Esophagus squamous epithelium (tissue), 5 donors: ENCODE results near the gene COL4A2. TPM values are rescaled to one million over a fixed set of nuclear protein-coding genes. Genes with fewer than 3 reads are reported as not detected.

Experiments used
- DNase-seq: peaks from one replicate; lab custom pipeline; 2025; lab: John Stamatoyannopoulos, UW
- H3K27ac ChIP-seq, 4 donors: fragments of 200-600 bp; sonication (generic); one replicate each; pipeline ENCODE4 v1.5.1; 2016 to 2019; ENCODE audit warnings: mild to moderate bottlenecking in 1 of 4
- H3K27me3 ChIP-seq, 4 donors: fragments of 200-600 bp; sonication (generic); 1 replicate in 3 of 4; 2 replicates in 1 of 4; pipeline versions ENCODE4 v1.5.1 to v1.6.0; 2017 to 2021; ENCODE audit warnings: antibody characterized with exemption in 1 of 4
- H3K36me3 ChIP-seq, 3 donors: fragments of 200-600 bp; sonication (generic); one replicate each; pipeline ENCODE4 v1.5.1; 2016 to 2019
- H3K4me1 ChIP-seq, 3 donors: fragments of 200-600 bp; sonication (generic); one replicate each; pipeline ENCODE4 v1.5.1; 2017 to 2019
- H3K4me3 ChIP-seq, 4 donors: fragments of 200-600 bp; sonication (generic); 1 replicate in 3 of 4; 2 replicates in 1 of 4; pipeline ENCODE4 v1.5.1; 2016 to 2019; ENCODE audit warnings: mild to moderate bottlenecking in 2 of 4, moderate library complexity in 1 of 4
- H3K9me3 ChIP-seq, 3 donors: fragments of 200-600 bp; sonication (generic); one replicate each; pipeline ENCODE4 v1.5.1; 2016 to 2019
- POLR2A ChIP-seq, 4 donors: fragments of 450-650 bp; IDR thresholded peaks; one replicate each; pipeline ENCODE4 v1.6.1; 2017; ENCODE audit warnings: antibody characterized with exemption in 4 of 4, mild to moderate bottlenecking in 4 of 4, moderate library complexity in 3 of 4
- WGBS, 2 donors: methylation state at CpG; one replicate each; pipeline ENCODE4 v1.1.5; 2018; 5-methylcytosine and 5-hydroxymethylcytosine counted together
- intact Hi-C: fragments of 100-400 bp; cut with DNase I; formaldehyde crosslinking; loops from one replicate; pipeline ENCODE4 v1.15.0; 2022
- total RNA-seq, 4 donors: library from RNA; depleted of rRNA; stranded (reverse); fragments of >200 nt; gene quantifications; one replicate each; pipeline ENCODE4 v1.1.0, GENCODE V29; 2016
- TF ChIP-seq, protein P1 (sequence below), 6 experiments: fragments of 450-650 bp in 4 of 6; fragments of 200-600 bp in 2 of 6; sonication (generic) in 2 of 6; IDR thresholded peaks; one replicate each; pipeline ENCODE4 v1.5.1; 2016 to 2019; ENCODE audit warnings: antibody characterized with exemption in 6 of 6, mild to moderate bottlenecking in 4 of 6, moderate library complexity in 4 of 6
- donor health status: DM: yes; HTN: yes; CAD: no.

The COL4A2 gene
- total RNA-seq, 4 donors from 2014 or later, result 11.9 to 102 (median 43.5) TPM

DNA sequence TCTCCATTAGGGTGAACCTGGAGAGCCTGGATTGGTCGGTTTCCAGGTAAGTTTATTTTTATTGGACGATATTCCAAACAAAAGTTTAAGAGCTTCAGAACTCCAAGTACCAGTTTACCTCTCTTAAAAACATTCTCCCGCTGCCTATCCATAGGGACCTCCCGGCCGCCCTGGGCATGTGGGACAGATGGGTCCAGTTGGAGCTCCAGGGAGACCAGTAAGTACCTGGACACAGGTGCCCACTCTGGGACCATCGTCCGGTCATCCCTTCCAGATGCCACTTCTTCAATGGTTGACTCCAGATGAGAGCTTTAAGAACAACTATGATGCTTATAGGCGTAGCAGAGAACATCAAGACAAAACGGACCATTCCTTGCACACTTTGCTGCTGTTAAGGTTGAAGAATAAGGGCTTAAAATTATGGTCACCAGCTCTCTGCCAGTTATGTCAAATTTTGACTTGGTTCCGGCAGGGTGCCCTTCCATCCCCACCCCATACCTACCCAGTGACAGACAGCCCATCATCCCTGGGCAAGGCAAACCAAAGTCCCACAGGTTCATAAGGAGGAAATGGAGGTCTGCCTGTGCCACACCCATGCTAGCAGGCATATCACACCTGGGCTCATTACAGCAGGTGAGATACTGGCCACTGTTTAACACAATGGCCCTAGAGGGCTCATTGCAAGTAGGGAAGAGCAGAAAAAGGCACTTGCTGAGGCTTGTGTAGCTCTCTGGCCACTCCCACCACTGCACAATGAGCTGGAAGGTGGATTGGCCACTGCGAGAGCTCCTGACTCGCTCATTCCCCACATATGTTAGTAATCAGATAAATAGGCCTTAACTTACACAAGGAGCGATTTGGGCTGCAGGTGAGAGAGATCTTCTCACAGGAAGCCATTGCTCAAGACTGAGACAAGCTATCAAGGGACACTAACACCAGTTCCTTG, 123.6 kb downstream of the COL4A2 start:
- no peak for TF ChIP-seq POLR2A (IDR thresholded peaks at IDR 0.05)
- TF ChIP-seq, protein P1, sequence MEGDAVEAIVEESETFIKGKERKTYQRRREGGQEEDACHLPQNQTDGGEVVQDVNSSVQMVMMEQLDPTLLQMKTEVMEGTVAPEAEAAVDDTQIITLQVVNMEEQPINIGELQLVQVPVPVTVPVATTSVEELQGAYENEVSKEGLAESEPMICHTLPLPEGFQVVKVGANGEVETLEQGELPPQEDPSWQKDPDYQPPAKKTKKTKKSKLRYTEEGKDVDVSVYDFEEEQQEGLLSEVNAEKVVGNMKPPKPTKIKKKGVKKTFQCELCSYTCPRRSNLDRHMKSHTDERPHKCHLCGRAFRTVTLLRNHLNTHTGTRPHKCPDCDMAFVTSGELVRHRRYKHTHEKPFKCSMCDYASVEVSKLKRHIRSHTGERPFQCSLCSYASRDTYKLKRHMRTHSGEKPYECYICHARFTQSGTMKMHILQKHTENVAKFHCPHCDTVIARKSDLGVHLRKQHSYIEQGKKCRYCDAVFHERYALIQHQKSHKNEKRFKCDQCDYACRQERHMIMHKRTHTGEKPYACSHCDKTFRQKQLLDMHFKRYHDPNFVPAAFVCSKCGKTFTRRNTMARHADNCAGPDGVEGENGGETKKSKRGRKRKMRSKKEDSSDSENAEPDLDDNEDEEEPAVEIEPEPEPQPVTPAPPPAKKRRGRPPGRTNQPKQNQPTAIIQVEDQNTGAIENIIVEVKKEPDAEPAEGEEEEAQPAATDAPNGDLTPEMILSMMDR (IDR thresholded peaks at IDR 0.05), result no peak
- Histone ChIP-seq H3K27ac (peak overlapping the region in 2 of 4 donors; percentile 31 to 52), H3K9me3 (no peaks in the 10 kb centered on the region), H3K36me3 (peaks cover 0 to 26% (median 3%) of the 10 kb centered on the region in 3 donors), H3K4me1 (peaks cover 0 to 27% (median 0%) of the 10 kb centered on the region in 3 donors), H3K4me3 (no peak overlapping the region), H3K27me3 (no peaks in the 10 kb centered on the region)
- intact Hi-C loops, result no loop called here
- DNase-seq, result no peak
- 81 to 82% methylated on average over 10 to 13 of the region's 13 CpGs for WGBS, 2 donors

DNA sequence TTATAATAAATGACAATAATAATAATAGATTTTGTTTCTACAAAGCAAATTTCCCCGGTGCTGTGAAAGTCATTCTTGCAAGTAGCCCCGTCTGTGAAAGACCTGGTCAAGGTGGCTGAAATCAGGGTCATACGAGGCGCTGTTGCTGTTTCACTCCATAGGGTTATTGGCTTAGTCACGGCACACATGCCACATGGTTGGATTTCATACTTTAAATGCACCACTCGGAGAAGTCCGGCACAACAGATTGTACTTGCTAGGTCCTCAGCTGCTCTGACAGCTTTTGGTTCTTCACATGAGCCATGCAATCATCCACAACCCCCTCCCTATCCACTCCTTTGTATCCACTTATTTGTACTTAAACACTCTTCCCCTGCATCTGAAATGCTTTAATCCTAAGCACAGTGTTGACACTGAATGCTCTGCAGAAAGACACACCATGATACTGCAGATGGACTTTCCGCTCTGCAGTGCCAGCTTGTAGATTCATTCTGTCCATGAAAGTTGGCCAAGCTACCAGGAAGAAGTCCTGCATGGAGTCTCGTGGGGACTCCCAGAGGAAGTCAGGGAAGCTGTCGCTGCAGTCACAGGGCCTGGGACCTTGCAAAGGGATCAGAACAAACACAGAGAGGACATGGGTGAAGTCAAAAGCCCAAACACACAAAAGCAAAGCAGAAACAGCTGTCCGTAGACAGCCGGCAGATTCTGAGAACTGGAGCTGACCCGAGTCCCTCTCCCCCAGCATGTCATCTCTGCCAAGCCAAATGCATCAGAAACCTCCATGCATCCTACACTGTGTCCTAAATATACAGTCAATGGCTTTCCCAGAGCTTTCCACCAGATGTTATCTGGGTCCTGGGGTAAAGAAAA, 124.6 kb downstream of the COL4A2 start:
- Histone ChIP-seq H3K36me3 (peaks cover 0 to 32% (median 3%) of the 10 kb centered on the region in 3 donors), H3K9me3 (no peaks in the 10 kb centered on the region), H3K27ac (peak overlapping the region in 3 of 4 donors; percentile 31 to 65 (median 65)), H3K4me3 (no peak overlapping the region), H3K4me1 (peaks cover 0 to 27% (median 0%) of the 10 kb centered on the region in 3 donors), H3K27me3 (no peaks in the 10 kb centered on the region)
- 81 to 84% methylated on average over 11 to 12 of the region's 13 CpGs for WGBS, 2 donors
- no peak for TF ChIP-seq POLR2A (IDR thresholded peaks at IDR 0.05)
- TF ChIP-seq, protein P1 (IDR thresholded peaks at IDR 0.05), result no peak
- intact Hi-C loops, result no loop called here
- DNase-seq, result no peak

DNA sequence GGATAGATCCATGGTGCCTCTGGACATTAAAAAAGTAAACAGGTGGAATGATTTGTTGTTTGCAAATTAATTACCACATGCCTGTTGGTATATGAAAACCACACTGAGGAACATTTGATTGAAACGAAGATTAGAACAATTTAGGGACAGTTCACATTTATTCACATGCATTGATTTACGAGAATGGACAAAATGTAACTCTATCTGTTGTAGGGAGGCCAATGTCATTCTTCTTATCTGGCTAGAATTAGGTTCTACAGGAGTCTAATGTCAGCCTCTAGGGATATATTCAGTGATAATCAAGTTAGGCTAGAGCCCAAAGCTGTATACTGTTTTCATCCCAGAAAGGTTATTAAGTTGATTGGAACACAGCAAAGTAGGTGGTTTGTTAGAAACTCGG, 125.4 kb downstream of the COL4A2 start:
- Histone ChIP-seq H3K4me1 (peaks cover 0 to 27% (median 0%) of the 10 kb centered on the region in 3 donors), H3K27ac (peak overlapping the region; percentile 27 to 65 (median 57)), H3K4me3 (no peak overlapping the region), H3K9me3 (no peaks in the 10 kb centered on the region), H3K36me3 (peaks cover 0 to 40% (median 3%) of the 10 kb centered on the region in 3 donors), H3K27me3 (no peaks in the 10 kb centered on the region)
- intact Hi-C loops, result no loop called here
- WGBS, 2 donors, result 70 to 73% methylated on average over 3 of the region's 3 CpGs
- TF ChIP-seq, protein P1 (IDR thresholded peaks at IDR 0.05), result no peak
- TF ChIP-seq POLR2A (IDR thresholded peaks at IDR 0.05), result no peak
- no peak for DNase-seq

DNA sequence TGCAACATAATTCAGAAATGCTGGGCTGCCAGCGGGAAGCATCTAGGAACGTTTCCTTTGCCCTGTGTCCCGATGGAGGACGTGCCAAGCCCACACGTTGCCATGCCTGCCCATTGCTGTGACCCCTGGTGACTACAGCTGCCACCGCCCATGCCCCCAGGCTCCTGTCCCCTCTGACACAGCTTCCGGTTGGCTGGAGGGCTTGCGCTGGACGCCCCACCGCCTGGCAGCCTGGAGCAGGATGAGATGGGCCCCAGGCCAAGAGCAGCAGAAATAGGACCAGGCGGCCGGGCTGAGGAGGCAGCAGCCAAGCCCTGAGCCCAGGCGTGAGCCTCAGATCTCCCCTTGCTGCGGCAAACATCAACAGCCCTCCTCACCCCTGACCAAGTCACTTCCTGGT, 125.9 kb downstream of the COL4A2 start:
- Histone ChIP-seq H3K36me3 (peaks cover 0 to 42% (median 3%) of the 10 kb centered on the region in 3 donors), H3K4me1 (peaks cover 0 to 27% (median 0%) of the 10 kb centered on the region in 3 donors), H3K4me3 (no peak overlapping the region), H3K27me3 (no peaks in the 10 kb centered on the region), H3K9me3 (no peaks in the 10 kb centered on the region), H3K27ac (peak overlapping the region; percentile 27 to 65 (median 57))
- TF ChIP-seq POLR2A (IDR thresholded peaks at IDR 0.05), result no peak
- TF ChIP-seq, protein P1 (IDR thresholded peaks at IDR 0.05), result no peak
- WGBS, 2 donors, result 68% methylated on average over 7 of the region's 14 CpGs; no CpG with 5 or more reads in 1 of the 2 donors
- intact Hi-C loops, result no loop called here
- DNase-seq, result no peak
